ENCODE results near the gene GJC2. TPM values are rescaled to one million over a fixed set of nuclear protein-coding genes. Genes with fewer than 3 reads are reported as not detected.

The GJC2 gene
- total and polyA plus RNA-seq, 2 donors (not counting 1 experiment from before 2014, with no cell fraction given), result 0.16 to 0.30 TPM

- H3K4me3 ChIP-seq (ENCODE audit: control extremely low read depth in 1 of 5, extremely low read depth in 1 of 5, insufficient read depth in 1 of 5, low read depth in 2 of 5, low read length in 4 of 5), result no peak overlapping the region
- intact Hi-C loops (cut with micrococcal nuclease), result no loop called here
- H3K27ac ChIP-seq (ENCODE audit: low read length in 2 of 2), result no peak overlapping the region
- no peaks in the 10 kb centered on the region for H3K27me3 ChIP-seq (replicated peaks in 1 of 4; ENCODE audit: control extremely low read depth in 1 of 4, control insufficient read depth in 3 of 4, insufficient read depth in 4 of 4, low read length in 3 of 4)
- no peaks in the 10 kb centered on the region for H4K20me1 ChIP-seq (ENCODE audit: control insufficient read depth, insufficient read depth, low read length, poor library complexity, severe bottlenecking)
- no peaks in the 10 kb centered on the region for H3K36me3 ChIP-seq (replicated peaks in 1 of 2; ENCODE audit: control extremely low read depth in 1 of 2, control insufficient read depth in 1 of 2, extremely low read depth in 1 of 2, insufficient read depth in 2 of 2, low read length in 1 of 2)
- ChIA-PET CTCF (no interaction called here), POLR2A (no interaction called here)
- peaks cover 9 to 19% (median 14%) of the 10 kb centered on the region in 3 donors for H3K9me3 ChIP-seq (ENCODE audit: control extremely low read depth in 1 of 3, control insufficient read depth in 2 of 3, insufficient read depth in 1 of 3, low read length in 2 of 3)
- H3K27me3 Mint-ChIP-seq, result no peaks in the 10 kb centered on the region
- no peak overlapping the region for H3K27ac Mint-ChIP-seq
- no peak for TF ChIP-seq EZH2 (IDR thresholded peaks at IDR 0.05; ENCODE audit: borderline replicate concordance, insufficient read depth, low read depth, low read length, poor library complexity, severe bottlenecking)
- TF ChIP-seq, protein P1, sequence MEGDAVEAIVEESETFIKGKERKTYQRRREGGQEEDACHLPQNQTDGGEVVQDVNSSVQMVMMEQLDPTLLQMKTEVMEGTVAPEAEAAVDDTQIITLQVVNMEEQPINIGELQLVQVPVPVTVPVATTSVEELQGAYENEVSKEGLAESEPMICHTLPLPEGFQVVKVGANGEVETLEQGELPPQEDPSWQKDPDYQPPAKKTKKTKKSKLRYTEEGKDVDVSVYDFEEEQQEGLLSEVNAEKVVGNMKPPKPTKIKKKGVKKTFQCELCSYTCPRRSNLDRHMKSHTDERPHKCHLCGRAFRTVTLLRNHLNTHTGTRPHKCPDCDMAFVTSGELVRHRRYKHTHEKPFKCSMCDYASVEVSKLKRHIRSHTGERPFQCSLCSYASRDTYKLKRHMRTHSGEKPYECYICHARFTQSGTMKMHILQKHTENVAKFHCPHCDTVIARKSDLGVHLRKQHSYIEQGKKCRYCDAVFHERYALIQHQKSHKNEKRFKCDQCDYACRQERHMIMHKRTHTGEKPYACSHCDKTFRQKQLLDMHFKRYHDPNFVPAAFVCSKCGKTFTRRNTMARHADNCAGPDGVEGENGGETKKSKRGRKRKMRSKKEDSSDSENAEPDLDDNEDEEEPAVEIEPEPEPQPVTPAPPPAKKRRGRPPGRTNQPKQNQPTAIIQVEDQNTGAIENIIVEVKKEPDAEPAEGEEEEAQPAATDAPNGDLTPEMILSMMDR (IDR thresholded peaks at IDR 0.05), result no peak
- no peak overlapping the region for H2AFZ ChIP-seq (ENCODE audit: insufficient read depth, low read depth, low read length, poor library complexity, severe bottlenecking)
- H3K4me3 Mint-ChIP-seq, result no peak overlapping the region
- no peak overlapping the region for H3K4me2 ChIP-seq (replicated peaks; ENCODE audit: low read depth, low read length, poor library complexity, severe bottlenecking)
- DNase-seq (no peak), ATAC-seq (ENCODE audit: low read depth) (no peak)
- no peaks in the 10 kb centered on the region for H3K9me3 Mint-ChIP-seq (ENCODE audit: insufficient read depth)
- 88% methylated on average over 3 of the region's 4 CpGs for WGBS (ENCODE audit: insufficient coverage)
- H3K4me1 Mint-ChIP-seq, result no peaks in the 10 kb centered on the region
- H3K79me2 ChIP-seq (ENCODE audit: control insufficient read depth, insufficient read depth, low read length), result no peaks in the 10 kb centered on the region
- H3K4me1 ChIP-seq (ENCODE audit: control insufficient read depth in 2 of 2, insufficient read depth in 2 of 2, low read length in 2 of 2), result no peaks in the 10 kb centered on the region
- no peak overlapping the region for H3K9ac ChIP-seq (ENCODE audit: low read length)
These were observed 47.9 kb downstream of the GJC2 start for GRCh38 chr1:228197555-228198147.

DNA sequence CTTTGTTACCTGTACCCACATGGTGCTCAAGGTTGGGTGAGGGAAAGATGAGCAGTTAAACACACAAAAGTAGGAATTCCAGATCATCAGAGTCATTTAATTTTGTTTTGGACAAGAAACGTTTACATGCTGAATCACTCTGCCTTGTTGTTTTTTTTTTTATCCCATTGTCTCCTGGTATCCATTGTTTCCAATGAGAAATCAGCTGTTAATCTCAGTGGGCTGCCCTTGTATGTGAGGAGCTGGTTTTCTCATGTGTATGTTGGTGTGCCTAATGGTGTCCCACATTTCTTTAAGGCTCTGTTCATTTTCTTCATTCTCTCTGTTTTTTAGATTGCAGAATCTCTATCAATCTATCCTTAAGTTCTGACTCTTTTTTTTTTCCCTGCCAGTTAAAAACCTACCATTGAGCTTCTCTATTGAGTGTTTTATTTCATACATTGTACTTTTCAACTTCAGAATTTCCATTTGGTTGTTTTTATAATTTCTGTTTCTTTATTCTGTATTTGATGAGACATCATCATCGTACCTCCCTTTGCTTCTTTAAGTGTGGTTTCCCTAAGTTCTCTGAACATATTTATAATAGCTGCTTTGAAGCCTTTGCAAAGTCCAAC is 49.4 kb downstream of the GJC2 start:
- CTCF ChIA-PET, result interaction anchor here (1.0 kb wide), 1 partner anchor 13 kb away, joined by 4 read pairs; no protein-coding TSS in a partner anchor
- Histone ChIP-seq H3K9ac (ENCODE audit: low read length) (no peak overlapping the region), H3K27me3 (replicated peaks in 1 of 4; ENCODE audit: control extremely low read depth in 1 of 4, control insufficient read depth in 3 of 4, insufficient read depth in 4 of 4, low read length in 3 of 4) (no peaks in the 10 kb centered on the region), H3K4me1 (ENCODE audit: control insufficient read depth in 2 of 2, insufficient read depth in 2 of 2, low read length in 2 of 2) (no peaks in the 10 kb centered on the region), H3K27ac (ENCODE audit: low read length in 2 of 2) (no peak overlapping the region), H3K4me3 (ENCODE audit: control extremely low read depth in 1 of 5, extremely low read depth in 1 of 5, insufficient read depth in 1 of 5, low read depth in 2 of 5, low read length in 4 of 5) (no peak overlapping the region), H3K4me2 (replicated peaks; ENCODE audit: low read depth, low read length, poor library complexity, severe bottlenecking) (no peak overlapping the region), H3K36me3 (replicated peaks in 1 of 2; ENCODE audit: control extremely low read depth in 1 of 2, control insufficient read depth in 1 of 2, extremely low read depth in 1 of 2, insufficient read depth in 2 of 2, low read length in 1 of 2) (no peaks in the 10 kb centered on the region), H2AFZ (ENCODE audit: insufficient read depth, low read depth, low read length, poor library complexity, severe bottlenecking) (no peak overlapping the region), H3K79me2 (ENCODE audit: control insufficient read depth, insufficient read depth, low read length) (no peaks in the 10 kb centered on the region), H3K9me3 (ENCODE audit: control extremely low read depth in 1 of 3, control insufficient read depth in 2 of 3, insufficient read depth in 1 of 3, low read length in 2 of 3) (peaks cover 9 to 19% (median 14%) of the 10 kb centered on the region in 3 donors), H4K20me1 (ENCODE audit: control insufficient read depth, insufficient read depth, low read length, poor library complexity, severe bottlenecking) (no peaks in the 10 kb centered on the region)
- Mint-ChIP-seq H3K27ac (no peak overlapping the region), H3K4me3 (no peak overlapping the region), H3K4me1 (no peaks in the 10 kb centered on the region), H3K9me3 (ENCODE audit: insufficient read depth) (no peaks in the 10 kb centered on the region), H3K27me3 (no peaks in the 10 kb centered on the region)
- no peak for TF ChIP-seq EZH2 (IDR thresholded peaks at IDR 0.05; ENCODE audit: borderline replicate concordance, insufficient read depth, low read depth, low read length, poor library complexity, severe bottlenecking)
- TF ChIP-seq, protein P1 (IDR thresholded peaks at IDR 0.05), result no peak
- ATAC-seq (ENCODE audit: low read depth) (no peak), DNase-seq (no peak)
- WGBS (ENCODE audit: insufficient coverage), result no CpG with 5 or more reads among the region's 2 CpGs
- intact Hi-C loops (cut with micrococcal nuclease), result no loop called here
- POLR2A ChIA-PET, result no interaction called here
